Stomach smooth muscle (tissue), 2 donors: Measurements from ENCODE around the gene CMTM4.
"Not testable (repeated sequence)": the region's sequence is repeated elsewhere in the genome, so short reads cannot be mapped to it uniquely, and the experiment has no call there.

Experiments used
- H3K27ac ChIP-seq: one replicate; pipeline ENCODE4 v1.7.0; 2013; ENCODE audit warnings: mild to moderate bottlenecking, low read length, inconsistent platforms
- H3K27me3 ChIP-seq, 2 donors: one replicate each; pipeline ENCODE4 v1.7.0; 2013; ENCODE audit warnings: low read length in 2 of 2; ENCODE audit not compliant: insufficient read depth in 2 of 2, control insufficient read depth in 1 of 2
- H3K36me3 ChIP-seq, 2 donors: one replicate each; pipeline ENCODE4 v1.7.0; 2013; ENCODE audit warnings: low read length in 2 of 2; ENCODE audit not compliant: control insufficient read depth in 2 of 2, insufficient read depth in 2 of 2
- H3K4me1 ChIP-seq: one replicate; pipeline ENCODE4 v1.7.0; 2013; ENCODE audit warnings: low read length; ENCODE audit not compliant: control insufficient read depth, insufficient read depth
- H3K4me3 ChIP-seq, 2 donors: one replicate each; pipeline ENCODE4 v1.7.0; 2013; ENCODE audit warnings: low read length in 2 of 2
- H3K9ac ChIP-seq, 2 donors: one replicate each; pipeline ENCODE4 v1.7.0; 2013; ENCODE audit warnings: low read length in 2 of 2, mild to moderate bottlenecking in 1 of 2
- H3K9me3 ChIP-seq, 2 donors: one replicate each; pipeline ENCODE4 v1.7.0; 2013; ENCODE audit warnings: low read length in 2 of 2; ENCODE audit not compliant: control insufficient read depth in 2 of 2
- donor health status: healthy.
- donor health status: Pancreatic carcinoma.

CMTM4 gene

DNA sequence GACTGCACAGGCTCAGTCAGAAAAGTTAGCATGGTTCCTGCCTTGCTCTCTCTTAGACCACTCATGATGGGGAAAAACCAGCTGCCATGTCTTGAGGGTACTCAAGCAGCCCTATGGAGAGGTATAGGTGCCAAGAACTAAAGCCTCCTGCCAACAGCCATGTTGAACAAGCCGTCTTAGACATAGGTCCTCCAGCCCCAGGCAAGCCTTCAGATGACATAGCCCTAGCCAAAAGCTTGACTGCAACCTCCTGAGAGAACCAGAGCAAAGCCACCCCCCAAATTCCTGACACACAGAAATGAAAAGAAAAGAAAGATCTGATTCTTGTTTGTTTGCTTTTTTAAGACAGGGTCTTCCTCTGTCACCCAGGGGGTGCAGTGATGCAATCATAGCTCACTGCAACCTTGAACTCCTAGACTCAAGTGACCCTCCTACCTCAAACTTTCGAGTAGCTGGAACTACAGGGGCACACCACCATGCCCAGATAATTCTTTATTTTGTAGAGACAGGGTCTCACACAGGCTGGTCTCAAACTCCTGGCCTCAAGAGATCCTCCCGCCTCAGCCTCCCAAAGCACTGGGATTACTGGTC lies 55.7 kb downstream of the CMTM4 start:
- Histone ChIP-seq H3K36me3 (no peaks in the 10 kb centered on the region), H3K4me3 (no peak overlapping the region), H3K4me1 (no peaks in the 10 kb centered on the region), H3K27ac (no peak overlapping the region), H3K9me3 (no peaks in the 10 kb centered on the region), H3K27me3 (no peaks in the 10 kb centered on the region), H3K9ac (no peak overlapping the region)

DNA sequence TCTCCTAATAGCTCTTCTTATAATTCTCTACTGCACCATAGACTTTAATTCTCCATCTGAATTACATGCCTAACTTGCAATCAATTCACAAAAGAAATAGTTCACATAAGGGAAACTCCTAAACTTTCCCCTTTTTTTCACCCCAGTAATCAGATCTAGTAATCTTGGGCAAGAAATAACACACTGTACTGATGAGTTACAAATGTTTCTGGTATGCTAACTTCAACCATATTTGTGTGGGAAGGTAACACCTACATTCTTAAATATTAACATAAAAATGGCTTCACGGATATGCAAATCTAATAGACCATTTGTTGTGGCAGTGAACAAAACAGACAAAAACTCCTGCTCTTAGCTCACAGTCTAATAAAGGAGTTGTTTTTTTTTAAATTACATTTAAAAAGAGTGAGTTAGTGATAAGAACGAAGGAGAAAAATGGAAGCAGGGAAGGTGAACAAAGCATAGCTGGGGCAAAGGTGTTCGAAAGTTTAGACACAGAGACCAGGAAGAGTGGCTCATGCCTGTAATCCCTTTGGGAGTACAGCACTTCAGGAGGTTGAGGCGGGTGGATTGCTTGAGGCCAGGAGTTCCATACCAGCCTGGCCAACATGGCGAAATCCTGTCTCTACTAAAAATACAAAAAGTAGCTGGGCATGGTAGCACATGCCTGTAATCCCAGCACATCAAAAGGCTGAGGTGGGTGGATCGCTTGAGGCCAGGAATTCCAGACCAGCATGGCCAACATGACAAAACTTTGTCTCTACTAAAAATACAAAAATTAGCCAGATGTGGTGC lies 57.3 kb downstream of the CMTM4 start:
- Histone ChIP-seq H3K9ac (no peak overlapping the region), H3K27me3 (no peaks in the 10 kb centered on the region), H3K9me3 (no peaks in the 10 kb centered on the region), H3K27ac (no peak overlapping the region), H3K4me1 (no peaks in the 10 kb centered on the region), H3K4me3 (no peak overlapping the region), H3K36me3 (peaks cover 0 to 2% of the 10 kb centered on the region in 2 donors)

DNA sequence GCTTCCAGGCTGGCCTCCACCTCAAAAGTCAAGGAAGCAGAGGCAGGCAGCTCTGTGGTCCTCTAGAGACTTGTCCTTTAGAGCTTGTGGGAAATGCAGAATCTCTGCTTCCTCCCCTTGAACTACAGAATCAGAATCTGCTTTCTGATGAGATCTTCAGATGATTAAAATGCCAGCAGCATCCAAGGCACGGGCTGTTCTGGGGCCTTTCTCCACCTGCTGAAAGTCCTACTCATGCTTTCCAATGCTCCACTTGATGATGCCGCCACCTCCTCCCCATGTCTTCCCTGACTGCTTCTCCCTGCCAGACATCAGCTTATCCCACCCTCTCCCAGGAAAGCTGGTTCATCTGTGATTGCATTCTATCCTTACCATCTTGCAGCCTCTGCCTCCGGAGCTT lies 58.7 kb downstream of the CMTM4 start:
- Histone ChIP-seq H3K4me3 (no peak overlapping the region), H3K27ac (no peak overlapping the region), H3K36me3 (peaks cover 0 to 2% of the 10 kb centered on the region in 2 donors), H3K9me3 (no peaks in the 10 kb centered on the region), H3K27me3 (no peaks in the 10 kb centered on the region), H3K4me1 (no peaks in the 10 kb centered on the region), H3K9ac (no peak overlapping the region)

DNA sequence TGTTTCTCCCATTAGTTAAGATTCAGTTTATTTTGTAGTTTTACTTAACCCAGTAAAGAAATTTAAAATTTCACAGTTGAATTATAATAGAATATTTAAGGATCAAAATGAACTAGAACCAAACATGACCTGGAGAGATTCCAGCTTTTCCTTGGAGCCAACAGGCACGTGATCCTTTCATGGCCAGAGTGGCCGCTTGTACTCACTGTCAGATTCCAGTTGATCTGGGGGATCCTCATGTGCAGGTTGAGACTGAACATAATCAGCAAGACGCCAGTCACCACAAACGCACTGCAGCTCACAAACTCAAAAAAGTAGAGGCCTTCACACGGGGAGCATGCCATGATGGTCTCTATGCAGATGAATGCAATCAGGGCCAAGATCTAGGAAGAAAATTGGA lies 60.3 kb downstream of the CMTM4 start:
- H3K27ac ChIP-seq: no peak overlapping the region
- H3K27me3 ChIP-seq: no peaks in the 10 kb centered on the region
- no peak overlapping the region for H3K4me3 ChIP-seq
- peaks cover 0 to 2% of the 10 kb centered on the region in 2 donors for H3K36me3 ChIP-seq
- H3K9ac ChIP-seq: no peak overlapping the region
- no peaks in the 10 kb centered on the region for H3K9me3 ChIP-seq
- H3K4me1 ChIP-seq: no peaks in the 10 kb centered on the region

DNA sequence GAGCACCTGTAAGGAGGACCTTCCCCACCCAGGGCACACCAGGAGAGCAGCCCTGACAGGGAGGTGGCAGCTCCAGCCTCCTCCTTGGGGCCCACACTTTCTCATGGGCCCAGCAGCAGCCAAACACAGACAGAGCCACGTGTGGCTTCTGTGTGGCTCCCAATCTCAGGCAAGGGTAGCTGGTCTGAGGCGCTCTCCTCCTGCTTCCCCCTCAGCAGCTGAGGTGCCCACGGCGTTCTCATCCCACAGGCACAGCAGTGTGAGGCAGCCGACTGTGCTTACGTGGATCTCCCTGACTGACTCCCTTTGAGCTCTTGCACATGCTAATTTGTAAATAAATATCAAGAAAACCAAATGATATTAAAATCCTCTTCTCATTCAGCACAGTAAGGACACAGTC lies 61.1 kb downstream of the CMTM4 start:
- H3K36me3 ChIP-seq: peaks cover 0 to 2% of the 10 kb centered on the region in 2 donors
- H3K9ac ChIP-seq: no peak overlapping the region
- H3K27me3 ChIP-seq: no peaks in the 10 kb centered on the region
- no peak overlapping the region for H3K4me3 ChIP-seq
- H3K9me3 ChIP-seq: no peaks in the 10 kb centered on the region
- H3K4me1 ChIP-seq: no peaks in the 10 kb centered on the region
- H3K27ac ChIP-seq: no peak overlapping the region

DNA sequence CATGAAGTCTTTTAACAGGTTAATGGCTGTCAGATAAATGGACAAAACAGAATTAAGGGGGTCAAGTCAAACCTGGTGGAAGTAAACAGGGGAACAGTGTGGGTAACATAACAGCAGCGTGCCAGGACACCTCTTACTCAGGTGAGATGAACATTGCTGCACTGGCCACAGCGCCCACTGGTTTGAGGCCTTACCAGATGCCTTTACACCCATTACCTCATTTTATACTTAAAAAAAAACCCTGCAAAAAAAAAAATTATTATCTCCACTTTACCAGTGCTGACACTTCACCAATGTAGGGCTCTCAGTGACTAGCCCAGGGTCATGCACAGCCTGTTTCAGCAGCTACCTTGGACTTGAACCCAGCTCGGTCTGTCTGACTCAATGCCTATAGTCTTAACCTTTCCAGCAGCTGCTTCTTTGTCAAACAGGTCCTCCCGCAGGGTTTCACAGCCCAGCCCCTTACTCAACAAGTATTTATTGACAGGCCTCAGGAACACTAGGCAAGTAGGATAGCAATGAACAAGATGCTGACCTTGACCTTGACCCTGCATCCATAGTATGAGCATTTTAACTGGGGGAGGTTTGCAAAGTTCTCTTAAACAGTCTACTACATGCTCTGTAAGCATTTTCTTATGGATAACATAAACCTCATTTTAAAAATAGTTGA lies 61.9 kb downstream of the CMTM4 start:
- Histone ChIP-seq H3K9ac (no peak overlapping the region), H3K27ac (no peak overlapping the region), H3K27me3 (no peaks in the 10 kb centered on the region), H3K36me3 (peaks cover 0 to 2% of the 10 kb centered on the region in 2 donors), H3K9me3 (no peaks in the 10 kb centered on the region), H3K4me1 (no peaks in the 10 kb centered on the region), H3K4me3 (no peak overlapping the region)

DNA sequence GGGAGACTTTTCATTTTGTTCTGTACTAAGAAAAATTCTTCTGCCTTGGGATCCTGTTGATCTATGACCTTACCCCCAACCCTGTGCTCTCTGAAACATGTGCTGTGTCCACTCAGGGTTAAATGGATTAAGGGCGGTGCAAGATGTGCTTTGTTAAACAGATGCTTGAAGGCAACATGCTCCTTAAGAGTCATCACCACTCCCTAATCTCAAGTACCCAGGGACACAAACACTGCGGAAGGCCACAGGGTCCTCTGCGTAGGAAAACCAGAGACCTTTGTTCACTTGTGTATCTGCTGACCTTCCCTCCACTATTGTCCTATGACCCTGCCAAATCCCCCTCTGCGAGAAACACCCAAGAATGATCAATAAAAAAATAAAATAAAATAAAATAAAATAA lies 65.0 kb downstream of the CMTM4 start:
- not testable (repeated sequence) for H3K9ac ChIP-seq, H3K9me3 ChIP-seq, H3K4me1 ChIP-seq, H3K4me3 ChIP-seq, H3K27me3 ChIP-seq, H3K27ac ChIP-seq, H3K36me3 ChIP-seq

DNA sequence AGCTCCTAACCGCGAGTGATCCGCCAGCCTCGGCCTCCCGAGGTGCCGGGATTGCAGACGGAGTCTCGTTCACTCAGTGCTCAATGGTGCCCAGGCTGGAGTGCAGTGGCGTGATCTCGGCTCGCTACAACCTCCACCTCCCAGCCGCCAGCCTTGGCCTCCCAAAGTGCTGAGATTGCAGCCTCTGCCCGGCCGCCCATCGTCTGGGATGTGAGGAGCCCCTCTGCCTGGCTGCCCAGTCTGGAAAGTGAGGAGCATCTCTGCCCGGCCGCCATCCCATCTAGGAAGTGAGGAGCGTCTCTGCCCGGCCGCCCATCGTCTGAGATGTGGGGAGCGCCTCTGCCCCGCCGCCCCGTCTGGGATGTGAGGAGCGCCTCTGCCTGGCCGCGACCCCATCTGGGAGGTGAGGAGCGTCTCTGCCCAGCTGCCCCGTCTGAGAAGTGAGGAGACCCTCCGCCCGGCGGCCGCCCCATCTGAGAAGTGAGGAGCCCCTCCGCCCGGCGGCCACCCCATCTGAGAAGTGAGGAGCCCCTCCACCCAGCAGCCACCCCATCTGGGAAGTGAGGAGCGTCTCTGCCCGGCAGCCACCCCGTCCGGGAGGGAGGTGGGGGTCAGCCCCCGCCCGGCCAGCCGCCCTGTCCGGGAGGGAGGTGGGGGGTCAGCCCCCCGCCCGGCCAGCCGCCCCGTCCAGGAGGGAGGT lies 65.8 kb downstream of the CMTM4 start:
- not testable (repeated sequence) for H3K9ac ChIP-seq

DNA sequence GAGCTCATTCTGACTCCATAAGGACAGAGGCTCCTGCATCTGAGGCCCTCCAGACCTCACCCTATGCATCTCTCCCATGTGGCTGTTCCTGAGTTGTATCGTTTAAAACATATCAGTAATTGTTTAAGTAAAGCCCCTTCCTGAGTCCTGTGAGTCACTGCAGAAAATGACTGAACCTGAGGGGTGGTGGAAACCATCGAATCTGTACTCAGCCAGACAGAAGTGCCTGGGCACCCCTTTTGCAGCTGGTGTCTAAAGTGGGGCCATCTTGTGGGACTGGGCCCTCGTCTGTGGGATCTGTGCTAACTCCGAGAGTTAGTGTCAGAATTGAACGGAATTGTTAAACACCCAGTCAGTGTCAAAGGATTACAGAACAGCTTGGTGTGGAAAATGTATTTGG lies 66.7 kb downstream of the CMTM4 start:
- no peak overlapping the region for H3K4me3 ChIP-seq
- no peaks in the 10 kb centered on the region for H3K4me1 ChIP-seq
- no peak overlapping the region for H3K27ac ChIP-seq
- no peak overlapping the region for H3K9ac ChIP-seq
- H3K36me3 ChIP-seq: no peaks in the 10 kb centered on the region
- no peaks in the 10 kb centered on the region for H3K27me3 ChIP-seq
- H3K9me3 ChIP-seq: no peaks in the 10 kb centered on the region

More for the DNA sequence above, 65.8 kb downstream of the CMTM4 start:
- not testable (repeated sequence) for H3K27me3 ChIP-seq, H3K4me1 ChIP-seq, H3K4me3 ChIP-seq, H3K9me3 ChIP-seq, H3K36me3 ChIP-seq, H3K27ac ChIP-seq

DNA sequence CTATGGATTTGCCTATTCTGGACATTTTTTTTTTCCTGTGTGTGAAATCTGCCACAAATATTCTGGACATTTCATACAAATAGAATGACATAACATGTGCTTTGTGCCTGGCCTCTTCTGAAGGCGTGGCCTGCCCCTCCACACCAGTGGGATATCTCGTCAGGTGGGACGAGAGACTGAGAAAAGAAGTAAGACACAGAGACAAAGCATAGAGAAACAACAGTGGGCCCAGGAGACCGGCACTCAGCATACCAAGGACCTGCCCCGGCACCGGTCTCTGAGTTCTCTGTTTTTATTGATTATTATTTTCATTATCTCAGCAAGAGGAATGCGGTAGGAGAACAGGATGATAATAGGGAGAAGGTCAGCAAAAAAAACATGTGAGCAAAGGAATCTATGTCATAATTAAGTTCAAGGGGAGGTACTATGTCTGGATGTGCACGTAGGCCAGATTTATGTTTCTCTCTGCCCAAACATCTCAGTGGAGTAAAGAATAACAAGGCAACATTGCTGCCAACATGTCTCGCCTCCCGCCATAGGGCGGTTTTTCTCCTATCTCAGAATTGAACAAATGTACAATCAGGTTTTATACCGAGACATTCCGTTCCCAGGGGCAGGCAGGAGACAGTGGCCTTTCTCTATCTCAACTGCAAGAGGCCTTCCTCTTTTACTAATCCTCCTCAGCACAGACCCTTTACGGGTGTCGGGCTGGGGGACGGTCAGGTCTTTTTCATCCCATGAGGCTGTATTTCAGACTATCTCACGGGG lies 68.7 kb downstream of the CMTM4 start:
- not testable (repeated sequence) for H3K4me3 ChIP-seq, H3K27me3 ChIP-seq, H3K9ac ChIP-seq, H3K27ac ChIP-seq, H3K4me1 ChIP-seq, H3K9me3 ChIP-seq, H3K36me3 ChIP-seq
